Adrenal gland (tissue), 12 donors: ENCODE data around the gene PRTFDC1. TPM values are rescaled to one million over a fixed set of nuclear protein-coding genes. Genes with fewer than 3 reads are reported as not detected.

ENCODE experiments used
- DNase-seq, 7 donors: peaks; one replicate each; pipeline ENCODE4 v3.0.0-alpha.2; 2019 to 2020
- H3K27ac ChIP-seq, 5 donors: fragments of 200-600 bp; sonication (generic) in 4 of 5; 1 replicate in 3 of 5; 2 replicates in 2 of 5; pipeline versions ENCODE4 v1.5.1 to v1.8.0; 2016 to 2020; ENCODE audit warnings: mild to moderate bottlenecking in 1 of 5
- H3K27me3 ChIP-seq: fragments of 200-600 bp; 2 replicates; pipeline ENCODE4 v1.8.0; 2021
- H3K36me3 ChIP-seq, 2 donors: fragments of 200-600 bp; replicated peaks in 1 of 2; 1 replicate in 1 of 2; 2 replicates in 1 of 2; pipeline versions ENCODE4 v1.5.1 to v1.8.0; 2018 to 2022
- H3K4me1 ChIP-seq, 2 donors: fragments of 200-600 bp; replicated peaks in 1 of 2; 1 replicate in 1 of 2; 2 replicates in 1 of 2; pipeline versions ENCODE4 v1.5.1 to v1.8.0; 2018 to 2021
- H3K4me3 ChIP-seq, 4 donors: fragments of 200-600 bp; sonication (generic) in 3 of 4; one replicate each; pipeline ENCODE4 v1.5.1; 2016 to 2018
- H3K9me3 ChIP-seq, 3 donors: fragments of 200-600 bp; sonication (generic) in 1 of 3; replicated peaks in 1 of 3; 1 replicate in 2 of 3; 2 replicates in 1 of 3; pipeline versions ENCODE4 v1.5.1 to v1.8.0; 2016 to 2021
- CTCF ChIP-seq, 6 experiments: fragments of 450-650 bp in 4 of 6; fragments of 200-600 bp in 2 of 6; sonication (generic) in 1 of 6; IDR thresholded peaks; 1 replicate in 5 of 6; 2 replicates in 1 of 6; pipeline versions ENCODE4 v1.5.1 to v1.8.0; 2016 to 2021; ENCODE audit warnings: antibody characterized with exemption in 6 of 6, mild to moderate bottlenecking in 2 of 6, moderate library complexity in 1 of 6
- POLR2A ChIP-seq, 2 donors: fragments of 450-650 bp; IDR thresholded peaks; one replicate each; pipeline ENCODE4 v1.6.1; 2017; ENCODE audit warnings: antibody characterized with exemption in 2 of 2, mild to moderate bottlenecking in 2 of 2, moderate library complexity in 1 of 2
- WGBS, 4 donors: extraction: QIAGEN DNeasy Blood & Tissue Kit in 2 of 4; methylation state at CpG; one replicate each; pipeline versions ENCODE4 v1.1.5 to v1.1.7; 2013 to 2017; 5-methylcytosine and 5-hydroxymethylcytosine counted together
- intact Hi-C, 2 donors: fragments of 100-400 bp; cut with DNase I; formaldehyde crosslinking; loops; one replicate each; pipeline versions ENCODE4 v1.14.1 to v1.15.0; 2022 to 2023
- polyA plus RNA-seq, 3 donors: library from polyadenylated mRNA; stranded (reverse); fragments of 200-250 nt in 2 of 3; fragments of 350-450 nt in 1 of 3; fragmentation: Illumina TruSeq in 1 of 3; extraction: RNeasy Lipid Tissue Mini Kit (QIAGEN cat#74804) in 1 of 3; gene quantifications; one replicate each; pipeline ENCODE4 v1.2.3, GENCODE V29; 2013 to 2014
- total RNA-seq, 9 donors: library from RNA; depleted of rRNA in 4 of 9; stranded (reverse); fragments of >200 nt in 4 of 9; fragments of 120-200 nt in 1 of 9; fragmentation: NEBNext Ultra II Directional in 1 of 9; extraction: Animal tissue kit (Norgen Biotek cat#: 25700) in 1 of 9; gene quantifications; one replicate each; pipeline versions ENCODE4 v1.1.0 to v1.2.4, GENCODE V29; 2013 to 2023
- donor health status: healthy with polysubstance abuse.
- donor health status: Bipolar disorder and iron deficiency.
- donor health status: DM: yes; HTN: yes; CAD: no.
- donor health status: DM: no; HTN: no; CAD: no.
- donor health status: DM: no; HTN: no; CAD: no.
- donor health status: DM: yes; HTN: yes; CAD: no.

PRTFDC1 gene
- total and polyA plus RNA-seq, 12 donors, result 13.5 to 56.5 (median 26.6) TPM

DNA sequence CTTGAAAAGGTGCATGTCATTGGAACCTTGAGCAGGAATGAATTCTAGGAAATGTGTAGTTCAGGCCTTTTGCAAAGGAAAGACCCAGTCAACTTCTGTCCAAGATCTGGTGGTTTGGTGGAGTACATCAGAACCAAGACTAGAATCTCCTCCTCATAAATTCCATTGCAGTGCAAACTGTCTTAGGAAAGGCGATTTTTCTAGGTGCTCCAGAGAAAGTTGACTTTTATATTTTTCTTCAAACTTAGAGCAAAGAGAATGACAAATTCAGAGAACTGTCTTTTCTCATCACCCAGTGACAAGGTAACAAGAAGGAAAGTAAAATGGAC, 50.0 kb downstream of the PRTFDC1 start:
- Histone ChIP-seq H3K36me3 (no peaks in the 10 kb centered on the region), H3K4me1 (peaks cover 17 to 28% of the 10 kb centered on the region in 2 donors), H3K9me3 (no peaks in the 10 kb centered on the region), H3K4me3 (no peak overlapping the region), H3K27ac (peak overlapping the region; percentile 25 to 83 (median 56)), H3K27me3 (no peaks in the 10 kb centered on the region)
- intact Hi-C loops, result no loop called here
- no peak for DNase-seq
- TF ChIP-seq CTCF (IDR thresholded peaks at IDR 0.05) (no peak), POLR2A (IDR thresholded peaks at IDR 0.05) (no peak)
- WGBS, 4 donors, result 44 to 56% (median 56%) methylated on average over 1 of the region's 1 CpG

DNA sequence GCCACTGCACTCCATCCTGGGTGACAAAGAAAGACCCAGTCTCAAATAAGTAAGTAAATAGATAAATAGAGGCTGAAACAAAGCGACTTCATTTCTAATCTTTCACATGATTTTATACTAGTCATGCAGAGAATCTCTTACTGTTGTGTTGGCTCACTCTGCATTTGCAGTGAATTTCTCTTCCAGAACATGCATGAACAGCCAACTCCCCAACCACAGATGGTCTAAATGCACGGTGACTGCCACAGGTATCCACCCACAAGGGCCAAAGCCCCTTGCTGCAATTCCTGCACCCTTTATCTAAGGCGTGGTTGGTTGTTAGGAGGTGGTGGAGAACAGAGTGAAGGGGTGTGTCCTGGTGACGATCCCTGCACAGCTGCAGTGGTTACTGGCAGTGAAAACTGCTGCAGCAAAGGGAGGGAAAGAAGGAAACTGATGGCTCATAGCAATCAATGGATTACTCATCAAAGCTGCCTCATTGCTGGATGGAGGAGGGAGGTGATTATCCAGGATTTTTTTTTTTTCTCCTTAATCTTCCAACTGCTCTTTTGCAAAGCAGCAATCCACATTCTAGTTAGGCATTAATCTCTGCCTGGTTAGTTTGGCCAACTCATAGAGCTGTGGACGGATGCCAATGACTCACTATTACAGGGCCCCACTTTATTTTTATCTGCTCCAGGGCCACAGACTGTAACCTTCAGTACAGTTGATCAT, 50.6 kb downstream of the PRTFDC1 start:
- H3K27ac ChIP-seq, result peak overlapping the region in 4 of 5 donors; percentile 25 to 83 (median 77)

DNA sequence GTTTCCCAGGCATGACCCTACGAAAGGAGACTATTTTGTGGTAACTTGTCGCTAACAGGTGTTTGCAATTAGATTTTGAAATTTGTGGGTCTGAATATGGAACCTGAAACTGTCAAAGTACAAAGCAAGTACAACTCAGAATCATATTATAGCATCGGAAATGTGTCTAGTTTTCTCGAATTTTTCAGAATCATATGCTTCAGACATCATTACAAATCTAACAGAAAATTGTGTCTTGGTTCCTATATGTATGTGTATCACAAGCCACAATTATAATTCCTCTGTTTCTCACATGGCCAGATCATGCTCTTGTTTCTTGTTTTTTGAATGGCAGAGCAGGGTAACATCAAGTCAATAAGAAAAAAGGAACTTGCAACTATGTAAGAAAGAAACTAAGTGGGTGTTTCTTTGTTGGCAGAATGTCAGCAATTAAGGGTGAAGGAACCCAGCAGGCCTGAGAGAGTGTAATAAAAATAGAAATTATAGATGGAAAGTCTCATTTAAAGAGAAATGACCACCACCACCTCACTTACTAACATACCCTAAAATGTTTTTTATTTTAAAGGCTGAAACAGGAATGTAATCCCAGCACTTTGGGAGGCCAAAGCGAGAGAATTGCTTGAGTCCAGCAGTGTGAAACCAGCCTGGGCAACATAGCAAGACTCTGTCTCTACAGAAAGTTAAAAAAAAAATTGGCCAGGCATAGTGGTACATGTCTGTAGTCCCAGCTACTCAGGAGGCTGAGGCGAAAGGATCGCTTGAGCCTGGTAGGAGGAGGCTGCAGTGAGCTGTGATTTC, 51.3 kb downstream of the PRTFDC1 start:
- 75 to 83% (median 79%) methylated on average over 7 of the region's 7 CpGs for WGBS, 4 donors
- no peak overlapping the region for H3K4me3 ChIP-seq
- peak overlapping the region in 4 of 5 donors; percentile 19 to 83 (median 77) for H3K27ac ChIP-seq
- H3K4me1 ChIP-seq, result peaks cover 17 to 34% of the 10 kb centered on the region in 2 donors
- no peak for DNase-seq
- H3K36me3 ChIP-seq, result no peaks in the 10 kb centered on the region
- no peaks in the 10 kb centered on the region for H3K9me3 ChIP-seq
- intact Hi-C loops, result no loop called here
- H3K27me3 ChIP-seq, result no peaks in the 10 kb centered on the region
- TF ChIP-seq POLR2A (IDR thresholded peaks at IDR 0.05), result no peak
- TF ChIP-seq CTCF (IDR thresholded peaks at IDR 0.05), result no peak

More for the DNA sequence above, 50.6 kb downstream of the PRTFDC1 start:
- DNase-seq, result peak; percentile 73 to 88 (median 82)
- H3K4me3 ChIP-seq, result no peak overlapping the region
- no peaks in the 10 kb centered on the region for H3K27me3 ChIP-seq
- H3K36me3 ChIP-seq, result no peaks in the 10 kb centered on the region
- peaks cover 17 to 33% of the 10 kb centered on the region in 2 donors for H3K4me1 ChIP-seq
- WGBS, 4 donors, result 25 to 34% (median 32%) methylated on average over 5 of the region's 5 CpGs
- no peaks in the 10 kb centered on the region for H3K9me3 ChIP-seq
- intact Hi-C loops, result no loop called here
- TF ChIP-seq POLR2A (IDR thresholded peaks at IDR 0.05) (peak in 1 of 2 donors; percentile 30), CTCF (IDR thresholded peaks at IDR 0.05) (no peak)

- WGBS, 4 donors, result 86 to 94% (median 89%) methylated on average over 2 of the region's 2 CpGs
- intact Hi-C loops, result no loop called here
- TF ChIP-seq POLR2A (IDR thresholded peaks at IDR 0.05) (no peak), CTCF (IDR thresholded peaks at IDR 0.05) (no peak)
Measured at GRCh38 chr10:24899571-24899970, 52.8 kb downstream of the PRTFDC1 start.

More at GRCh38 chr10:24899571-24899970, 52.8 kb downstream of the PRTFDC1 start:
- Histone ChIP-seq H3K9me3 (no peaks in the 10 kb centered on the region), H3K4me1 (peaks cover 17 to 37% of the 10 kb centered on the region in 2 donors), H3K27me3 (no peaks in the 10 kb centered on the region), H3K4me3 (no peak overlapping the region), H3K36me3 (no peaks in the 10 kb centered on the region), H3K27ac (no peak overlapping the region)
- no peak for DNase-seq
